Epithelial cell of proximal tubule (primary cell): ENCODE data around the gene SEMA4C. TPM values are rescaled to one million over a fixed set of nuclear protein-coding genes. Genes with fewer than 3 reads are reported as not detected.

ENCODE experiments used
- DNase-seq: peaks from one replicate; pipeline ENCODE4 v3.0.0-alpha.2; 2011; ENCODE audit warnings: low read depth
- H3K4me3 ChIP-seq: 2 replicates; pipeline ENCODE4 v1.5.1; 2011; ENCODE audit warnings: low read depth, mild to moderate bottlenecking, low read length
- CTCF ChIP-seq: conservative IDR thresholded peaks from 2 replicates; pipeline ENCODE4 v1.5.1; 2012; ENCODE audit warnings: low read depth, mild to moderate bottlenecking, low read length
- total RNA-seq: library from RNA; depleted of rRNA; stranded (reverse); fragments of >200 nt; gene quantifications from 2 replicates; pipeline ENCODE4 v1.2.3, GENCODE V29; 2015

SEMA4C gene
- total RNA-seq, 1 donor from 2014 or later = 35.3 TPM

GRCh38 chr2:96831679-96832078 lies 38.2 kb downstream of the SEMA4C start:
- TF ChIP-seq CTCF = no peak
- no peak for DNase-seq
- H3K4me3 ChIP-seq = no peak overlapping the region

- no peak for DNase-seq
- no peak for TF ChIP-seq CTCF
- H3K4me3 ChIP-seq = no peak overlapping the region
Observed at GRCh38 chr2:96830044-96830562, 39.8 kb downstream of the SEMA4C start.

GRCh38 chr2:96828874-96829273 lies 41.0 kb downstream of the SEMA4C start:
- DNase-seq = no peak
- TF ChIP-seq CTCF = no peak
- H3K4me3 ChIP-seq = no peak overlapping the region

GRCh38 chr2:96828436-96828835 lies 41.4 kb downstream of the SEMA4C start:
- no peak for TF ChIP-seq CTCF
- DNase-seq = no peak
- H3K4me3 ChIP-seq = no peak overlapping the region

- TF ChIP-seq CTCF = no peak
Observed at GRCh38 chr2:96826546-96827278, 43.2 kb downstream of the SEMA4C start.

GRCh38 chr2:96825057-96825456 lies 44.8 kb downstream of the SEMA4C start:
- H3K4me3 ChIP-seq = no peak overlapping the region
- DNase-seq = no peak
- TF ChIP-seq CTCF = no peak

More at GRCh38 chr2:96826546-96827278, 43.2 kb downstream of the SEMA4C start:
- H3K4me3 ChIP-seq = no peak overlapping the region
- DNase-seq = no peak
